ENCODE measurements around the gene PPP1R13L.
A peak's percentile ranks its signal among the peaks of the same experiment; 100 is the strongest.

The PPP1R13L gene

DNA sequence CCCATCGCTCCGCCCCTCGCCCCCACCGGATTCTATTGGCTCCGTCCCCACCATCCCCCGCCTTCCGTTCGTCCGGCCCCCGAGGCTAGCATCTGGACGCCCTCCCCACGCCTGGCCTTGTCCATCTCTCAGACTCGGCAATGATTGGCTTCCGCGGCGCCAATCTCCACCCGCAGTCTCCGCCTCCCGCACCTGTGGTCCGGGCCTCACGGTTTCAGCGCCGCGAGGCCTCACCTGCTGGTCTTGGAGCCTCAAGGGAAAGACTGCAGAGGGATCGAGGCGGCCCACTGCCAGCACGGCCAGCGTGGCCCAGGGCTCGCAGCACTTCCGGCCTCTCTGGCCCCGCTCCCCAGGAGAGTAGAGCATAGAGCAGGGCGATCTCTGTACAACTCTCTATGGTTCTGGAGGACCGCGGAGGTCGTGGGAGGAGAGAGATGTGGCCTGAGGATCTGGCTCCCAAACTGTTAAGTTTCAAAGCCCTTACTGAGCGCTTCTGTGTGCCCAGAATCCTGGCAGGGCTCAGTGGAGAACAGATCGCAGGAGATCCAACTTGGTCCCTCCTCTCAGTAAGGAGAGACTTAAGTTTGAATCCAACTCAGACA is 18.8 kb upstream of the PPP1R13L start, which contains the start of gene ERCC1 (continued):
- peak; percentile 55 for TF ChIP-seq BCL11A (tag by site-specific recombination; IDR thresholded peaks at IDR 0.05; ENCODE audit: low read depth)
- 0 out of 2 replicates have a peak, but pooled peaks have one; percentile 37 for TF ChIP-seq ZNF629 (tag by site-specific recombination; IDR thresholded peaks at IDR 0.05)
- peak; percentile 77 for TF ChIP-seq ZFHX2 (tag by site-specific recombination; conservative IDR thresholded peaks at IDR 0.05)
- TF ChIP-seq ZNF501 (tag by site-specific recombination; IDR thresholded peaks at IDR 0.05) = peak; percentile 60
- TF ChIP-seq, protein P1, sequence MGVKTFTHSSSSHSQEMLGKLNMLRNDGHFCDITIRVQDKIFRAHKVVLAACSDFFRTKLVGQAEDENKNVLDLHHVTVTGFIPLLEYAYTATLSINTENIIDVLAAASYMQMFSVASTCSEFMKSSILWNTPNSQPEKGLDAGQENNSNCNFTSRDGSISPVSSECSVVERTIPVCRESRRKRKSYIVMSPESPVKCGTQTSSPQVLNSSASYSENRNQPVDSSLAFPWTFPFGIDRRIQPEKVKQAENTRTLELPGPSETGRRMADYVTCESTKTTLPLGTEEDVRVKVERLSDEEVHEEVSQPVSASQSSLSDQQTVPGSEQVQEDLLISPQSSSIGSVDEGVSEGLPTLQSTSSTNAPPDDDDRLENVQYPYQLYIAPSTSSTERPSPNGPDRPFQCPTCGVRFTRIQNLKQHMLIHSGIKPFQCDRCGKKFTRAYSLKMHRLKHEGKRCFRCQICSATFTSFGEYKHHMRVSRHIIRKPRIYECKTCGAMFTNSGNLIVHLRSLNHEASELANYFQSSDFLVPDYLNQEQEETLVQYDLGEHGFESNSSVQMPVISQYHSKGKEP (tag by site-specific recombination; IDR thresholded peaks at IDR 0.05) = no peak
- TF ChIP-seq ZNF561 (tag by site-specific recombination; IDR thresholded peaks at IDR 0.05; ENCODE audit: borderline replicate concordance) = peak; percentile 69; the same call in 1 of the 2 replicates
- TF ChIP-seq ZNF600 (tag by site-specific recombination; IDR thresholded peaks at IDR 0.05) = peak; percentile 81; the same call in 1 of the 2 replicates
- no peak for TF ChIP-seq ZNF670 (tag by site-specific recombination; IDR thresholded peaks at IDR 0.05; ENCODE audit: low read depth)
- TF ChIP-seq ZNF473 (tag by site-specific recombination; IDR thresholded peaks at IDR 0.05) = no peak
- peak; percentile 76 for TF ChIP-seq ZEB2 (tag by site-specific recombination; IDR thresholded peaks at IDR 0.05)
- peak; percentile 96 for TF ChIP-seq SP2 (tag by site-specific recombination; IDR thresholded peaks at IDR 0.05)
- peak; percentile 98 for TF ChIP-seq SCRT1 (tag by site-specific recombination; IDR thresholded peaks at IDR 0.05; ENCODE audit: borderline replicate concordance)
- TF ChIP-seq, protein P2, sequence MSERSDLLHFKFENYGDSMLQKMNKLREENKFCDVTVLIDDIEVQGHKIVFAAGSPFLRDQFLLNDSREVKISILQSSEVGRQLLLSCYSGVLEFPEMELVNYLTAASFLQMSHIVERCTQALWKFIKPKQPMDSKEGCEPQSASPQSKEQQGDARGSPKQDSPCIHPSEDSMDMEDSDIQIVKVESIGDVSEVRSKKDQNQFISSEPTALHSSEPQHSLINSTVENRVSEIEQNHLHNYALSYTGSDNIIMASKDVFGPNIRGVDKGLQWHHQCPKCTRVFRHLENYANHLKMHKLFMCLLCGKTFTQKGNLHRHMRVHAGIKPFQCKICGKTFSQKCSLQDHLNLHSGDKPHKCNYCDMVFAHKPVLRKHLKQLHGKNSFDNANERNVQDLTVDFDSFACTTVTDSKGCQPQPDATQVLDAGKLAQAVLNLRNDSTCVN (tag by site-specific recombination; optimal IDR thresholded peaks at IDR 0.05) = peak; percentile 27
- TF ChIP-seq, protein P3, sequence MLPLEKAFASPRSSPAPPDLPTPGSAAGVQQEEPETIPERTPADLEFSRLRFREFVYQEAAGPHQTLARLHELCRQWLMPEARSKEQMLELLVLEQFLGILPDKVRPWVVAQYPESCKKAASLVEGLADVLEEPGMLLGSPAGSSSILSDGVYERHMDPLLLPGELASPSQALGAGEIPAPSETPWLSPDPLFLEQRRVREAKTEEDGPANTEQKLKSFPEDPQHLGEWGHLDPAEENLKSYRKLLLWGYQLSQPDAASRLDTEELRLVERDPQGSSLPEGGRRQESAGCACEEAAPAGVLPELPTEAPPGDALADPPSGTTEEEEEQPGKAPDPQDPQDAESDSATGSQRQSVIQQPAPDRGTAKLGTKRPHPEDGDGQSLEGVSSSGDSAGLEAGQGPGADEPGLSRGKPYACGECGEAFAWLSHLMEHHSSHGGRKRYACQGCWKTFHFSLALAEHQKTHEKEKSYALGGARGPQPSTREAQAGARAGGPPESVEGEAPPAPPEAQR (tag by site-specific recombination; IDR thresholded peaks at IDR 0.05) = 0 out of 2 replicates have a peak, but pooled peaks have one; percentile 9
- TF ChIP-seq, protein P4, sequence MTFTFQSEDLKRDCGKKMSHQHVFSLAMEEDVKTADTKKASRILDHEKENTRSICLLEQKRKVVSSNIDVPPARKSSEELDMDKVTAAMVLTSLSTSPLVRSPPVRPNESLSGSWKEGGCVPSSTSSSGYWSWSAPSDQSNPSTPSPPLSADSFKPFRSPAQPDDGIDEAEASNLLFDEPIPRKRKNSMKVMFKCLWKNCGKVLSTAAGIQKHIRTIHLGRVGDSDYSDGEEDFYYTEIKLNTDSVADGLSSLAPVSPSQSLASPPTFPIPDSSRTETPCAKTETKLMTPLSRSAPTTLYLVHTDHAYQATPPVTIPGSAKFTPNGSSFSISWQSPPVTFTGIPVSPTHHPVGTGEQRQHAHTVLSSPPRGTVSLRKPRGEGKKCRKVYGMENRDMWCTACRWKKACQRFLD (tag by site-specific recombination; IDR thresholded peaks at IDR 0.05) = no peak
- TF ChIP-seq ZNF76 (tag by site-specific recombination; IDR thresholded peaks at IDR 0.05; ENCODE audit: borderline replicate concordance, low read depth) = peak; percentile 77
- no peak for TF ChIP-seq ZNF529 (tag by site-specific recombination; IDR thresholded peaks at IDR 0.05; ENCODE audit: insufficient replicate concordance)
- TF ChIP-seq GLIS2 (tag by site-specific recombination; IDR thresholded peaks at IDR 0.05) = peak; percentile 87
- TF ChIP-seq BCL11B (tag by site-specific recombination; IDR thresholded peaks at IDR 0.05; ENCODE audit: low read depth) = peak; percentile 84

DNA sequence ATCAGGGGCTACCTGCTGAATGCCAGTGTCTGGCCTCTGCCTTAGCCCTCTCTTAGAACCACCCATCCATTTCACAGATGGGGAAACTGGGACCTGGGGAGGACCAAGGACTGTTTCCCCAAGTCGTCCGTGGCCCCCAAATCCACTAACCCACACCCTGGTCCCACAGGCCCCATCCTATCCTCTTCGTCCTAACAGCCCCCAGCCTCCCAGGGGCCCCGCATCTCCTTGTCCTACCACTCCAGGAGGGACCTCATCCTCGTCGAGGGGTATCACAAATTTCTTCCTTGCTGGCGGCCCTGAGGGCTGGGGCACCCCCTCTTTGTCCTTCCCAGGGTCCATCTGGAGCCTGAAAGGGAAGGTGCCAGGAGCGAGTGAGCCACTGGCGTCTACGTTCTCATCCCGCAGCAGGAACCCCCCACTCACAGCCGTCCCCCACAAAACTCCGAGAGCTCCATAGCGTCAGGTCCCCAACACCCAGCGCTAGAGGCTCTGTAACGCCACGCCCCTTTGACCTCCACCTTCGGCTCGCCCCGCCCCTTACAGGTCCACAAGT is 18.2 kb upstream of the PPP1R13L start:
- H3K27ac ChIP-seq (ENCODE audit: extremely low read depth, low read depth, low read length) = peak overlapping the region; percentile 88
- peak overlapping the region; percentile 50 for H3K4me3 ChIP-seq (ENCODE audit: low read depth, low read length)
- peaks cover 7 to 24% of the 10 kb centered on the region in 2 experiments; a peak in 2 of 3 replicates for H3K36me3 ChIP-seq (ENCODE audit: control insufficient read depth in 2 of 2, insufficient read depth in 1 of 2, low read length in 2 of 2)
- ChIA-PET POLR2A (interaction anchor here (0.6 to 1.4 kb wide), 6 partner anchors 9 to 73 kb away, joined by 3 to 8 read pairs (median 4); no protein-coding TSS in a partner anchor), CTCF (interaction anchor here (2.1 kb wide), 1 partner anchor 21 kb away, joined by 13 read pairs; no protein-coding TSS in a partner anchor)
- H3K4me1 ChIP-seq (ENCODE audit: control insufficient read depth, insufficient read depth, low read length) = peaks cover 10% of the 10 kb centered on the region; the same call in 1 of the 2 replicates
- no peaks in the 10 kb centered on the region for H3K9me3 ChIP-seq (ENCODE audit: control insufficient read depth, insufficient read depth, low read depth, low read length)
- TF ChIP-seq, protein P5, sequence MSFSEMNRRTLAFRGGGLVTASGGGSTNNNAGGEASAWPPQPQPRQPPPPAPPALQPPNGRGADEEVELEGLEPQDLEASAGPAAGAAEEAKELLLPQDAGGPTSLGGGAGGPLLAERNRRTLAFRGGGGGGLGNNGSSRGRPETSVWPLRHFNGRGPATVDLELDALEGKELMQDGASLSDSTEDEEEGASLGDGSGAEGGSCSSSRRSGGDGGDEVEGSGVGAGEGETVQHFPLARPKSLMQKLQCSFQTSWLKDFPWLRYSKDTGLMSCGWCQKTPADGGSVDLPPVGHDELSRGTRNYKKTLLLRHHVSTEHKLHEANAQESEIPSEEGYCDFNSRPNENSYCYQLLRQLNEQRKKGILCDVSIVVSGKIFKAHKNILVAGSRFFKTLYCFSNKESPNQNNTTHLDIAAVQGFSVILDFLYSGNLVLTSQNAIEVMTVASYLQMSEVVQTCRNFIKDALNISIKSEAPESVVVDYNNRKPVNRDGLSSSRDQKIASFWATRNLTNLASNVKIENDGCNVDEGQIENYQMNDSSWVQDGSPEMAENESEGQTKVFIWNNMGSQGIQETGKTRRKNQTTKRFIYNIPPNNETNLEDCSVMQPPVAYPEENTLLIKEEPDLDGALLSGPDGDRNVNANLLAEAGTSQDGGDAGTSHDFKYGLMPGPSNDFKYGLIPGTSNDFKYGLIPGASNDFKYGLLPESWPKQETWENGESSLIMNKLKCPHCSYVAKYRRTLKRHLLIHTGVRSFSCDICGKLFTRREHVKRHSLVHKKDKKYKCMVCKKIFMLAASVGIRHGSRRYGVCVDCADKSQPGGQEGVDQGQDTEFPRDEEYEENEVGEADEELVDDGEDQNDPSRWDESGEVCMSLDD (tag by site-specific recombination; IDR thresholded peaks at IDR 0.05) = peak; percentile 72
- no peak for TF ChIP-seq ZNF544 (tag by site-specific recombination; IDR thresholded peaks at IDR 0.05)
- TF ChIP-seq, protein P6, sequence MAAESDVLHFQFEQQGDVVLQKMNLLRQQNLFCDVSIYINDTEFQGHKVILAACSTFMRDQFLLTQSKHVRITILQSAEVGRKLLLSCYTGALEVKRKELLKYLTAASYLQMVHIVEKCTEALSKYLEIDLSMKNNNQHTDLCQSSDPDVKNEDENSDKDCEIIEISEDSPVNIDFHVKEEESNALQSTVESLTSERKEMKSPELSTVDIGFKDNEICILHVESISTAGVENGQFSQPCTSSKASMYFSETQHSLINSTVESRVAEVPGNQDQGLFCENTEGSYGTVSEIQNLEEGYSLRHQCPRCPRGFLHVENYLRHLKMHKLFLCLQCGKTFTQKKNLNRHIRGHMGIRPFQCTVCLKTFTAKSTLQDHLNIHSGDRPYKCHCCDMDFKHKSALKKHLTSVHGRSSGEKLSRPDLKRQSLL (tag by site-specific recombination; IDR thresholded peaks at IDR 0.05) = peak; percentile 40; the same call in 1 of the 2 replicates
- TF ChIP-seq, protein P7, sequence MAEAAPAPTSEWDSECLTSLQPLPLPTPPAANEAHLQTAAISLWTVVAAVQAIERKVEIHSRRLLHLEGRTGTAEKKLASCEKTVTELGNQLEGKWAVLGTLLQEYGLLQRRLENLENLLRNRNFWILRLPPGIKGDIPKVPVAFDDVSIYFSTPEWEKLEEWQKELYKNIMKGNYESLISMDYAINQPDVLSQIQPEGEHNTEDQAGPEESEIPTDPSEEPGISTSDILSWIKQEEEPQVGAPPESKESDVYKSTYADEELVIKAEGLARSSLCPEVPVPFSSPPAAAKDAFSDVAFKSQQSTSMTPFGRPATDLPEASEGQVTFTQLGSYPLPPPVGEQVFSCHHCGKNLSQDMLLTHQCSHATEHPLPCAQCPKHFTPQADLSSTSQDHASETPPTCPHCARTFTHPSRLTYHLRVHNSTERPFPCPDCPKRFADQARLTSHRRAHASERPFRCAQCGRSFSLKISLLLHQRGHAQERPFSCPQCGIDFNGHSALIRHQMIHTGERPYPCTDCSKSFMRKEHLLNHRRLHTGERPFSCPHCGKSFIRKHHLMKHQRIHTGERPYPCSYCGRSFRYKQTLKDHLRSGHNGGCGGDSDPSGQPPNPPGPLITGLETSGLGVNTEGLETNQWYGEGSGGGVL (tag by site-specific recombination; IDR thresholded peaks at IDR 0.05) = peak; percentile 64
- TF ChIP-seq KLF9 (tag by site-specific recombination; IDR thresholded peaks at IDR 0.05; ENCODE audit: low read depth) = peak; percentile 95

Data from HEK293 (cell line).